B cell (primary cell): ENCODE measurements around the gene NLGN4X.

Experiments
- CTCF ChIP-seq: fragments of 200-600 bp; IDR thresholded peaks from one replicate; pipeline ENCODE4 v1.8.0; 2022; ENCODE audit warnings: antibody characterized with exemption, mild to moderate bottlenecking
- EZH2 ChIP-seq: IDR thresholded peaks from 2 replicates; pipeline ENCODE4 v1.6.1; 2012; ENCODE audit warnings: borderline replicate concordance, low read depth, mild to moderate bottlenecking, moderate library complexity, low read length; ENCODE audit not compliant: insufficient read depth, poor library complexity, severe bottlenecking

- TF ChIP-seq CTCF (no peak), EZH2 (no peak)
Observed at GRCh38 chrX:5936438-5936837, 292.2 kb downstream of the NLGN4X start.
